HFF-Myc (cell line): ENCODE data around the gene SP6.

Experiments used
- DNase-seq: peaks from one replicate; pipeline ENCODE4 v3.0.0-alpha.2; 2011; ENCODE audit warnings: low read depth; ENCODE audit errors: extremely low read depth
- H3K4me3 ChIP-seq: replicated peaks from 2 replicates; pipeline ENCODE4 v1.5.1; 2011; ENCODE audit warnings: low read depth, mild to moderate bottlenecking, control low read depth, low read length
- CTCF ChIP-seq: IDR thresholded peaks from 2 replicates; pipeline ENCODE4 v1.5.1; 2012; ENCODE audit warnings: mild to moderate bottlenecking, low read depth, low read length, control low read depth; ENCODE audit errors: missing control alignments

The SP6 gene

GRCh38 chr17:47831934-47832327 is 19.0 kb downstream of the SP6 start:
- H3K4me3 ChIP-seq, result peak overlapping the region; percentile 85
- DNase-seq, result no peak
- no peak for TF ChIP-seq CTCF

GRCh38 chr17:47831003-47831933 is 19.7 kb downstream of the SP6 start, which contains the start of the genes LRRC46 and MRPL10:
LRRC46 (plus strand) TSS chr17:47831670; CDS start chr17:47831990, 320 bp downstream.
MRPL10 (minus strand) TSS chr17:47831541; CDS start chr17:47831511, 30 bp downstream.
- peak within 1 kb of the TSS; percentile 85 for H3K4me3 ChIP-seq
- peak; percentile 49 for TF ChIP-seq CTCF
- peak; percentile 74 for DNase-seq

GRCh38 chr17:47830396-47831002 is 20.5 kb downstream of the SP6 start:
- no peak for TF ChIP-seq CTCF
- no peak for DNase-seq
- H3K4me3 ChIP-seq, result peak overlapping the region; percentile 85

- no peak for TF ChIP-seq CTCF
- no peak for DNase-seq
- peak overlapping the region; percentile 85 for H3K4me3 ChIP-seq
Measured at GRCh38 chr17:47829870-47830269, 21.1 kb downstream of the SP6 start.

GRCh38 chr17:47823519-47823918 is 27.4 kb downstream of the SP6 start:
- H3K4me3 ChIP-seq, result no peak overlapping the region
- TF ChIP-seq CTCF, result no peak
- DNase-seq, result no peak

- no peak overlapping the region for H3K4me3 ChIP-seq
- TF ChIP-seq CTCF, result no peak
- no peak for DNase-seq
Measured at GRCh38 chr17:47822785-47823184, 28.2 kb downstream of the SP6 start.
